GM10248 (cell line): ENCODE results near the gene NFIB.
A peak's percentile ranks its signal among the peaks of the same experiment; 100 is the strongest.

Experiments used
- CTCF ChIA-PET: fragments of 300-600 bp; sonication (Branson Sonifier 250); formaldehyde crosslinking; extraction: SDS; loops from one replicate; lab custom pipeline; 2021; ENCODE audit warnings: antibody characterized with exemption; lab: Yijun Ruan, JAX
- POLR2A ChIA-PET: fragments of 350-650 bp; sonication (Branson Sonifier 250); formaldehyde crosslinking; extraction: SDS; loops from one replicate; lab custom pipeline; 2020; ENCODE audit warnings: antibody characterized with exemption; lab: Yijun Ruan, JAX
- DNase-seq: peaks from one replicate; pipeline ENCODE4 v3.0.0; 2012; ENCODE audit errors: extremely low spot score
- CTCF ChIP-seq: IDR thresholded peaks from 2 replicates; pipeline ENCODE4 v1.5.1; 2012; ENCODE audit warnings: mild to moderate bottlenecking, low read depth; ENCODE audit errors: extremely low read depth, missing control alignments, control extremely low read depth

Gene NFIB

GRCh38 chr9:14318934-14319580 is 5.1 kb upstream of the NFIB start:
- CTCF ChIA-PET: interaction anchor here (1.2 to 1.5 kb wide), 2 partner anchors 10 to 35 kb away, joined by 3 read pairs; no protein-coding TSS in a partner anchor
- DNase-seq: no peak
- POLR2A ChIA-PET: no interaction called here
- TF ChIP-seq CTCF: no peak

- CTCF ChIA-PET: interaction anchor here (1.5 kb wide), 1 partner anchor 10 kb away, joined by 3 read pairs; no protein-coding TSS in a partner anchor
Measured at GRCh38 chr9:14318361-14318760, 4.4 kb upstream of the NFIB start.

GRCh38 chr9:14317667-14318320 is 3.9 kb upstream of the NFIB start:
- POLR2A ChIA-PET: no interaction called here
- CTCF ChIA-PET: no interaction called here
- DNase-seq: peak; percentile 18
- no peak for TF ChIP-seq CTCF

More at GRCh38 chr9:14318361-14318760, 4.4 kb upstream of the NFIB start:
- no peak for TF ChIP-seq CTCF
- POLR2A ChIA-PET: no interaction called here
- DNase-seq: no peak

- ChIA-PET CTCF (no interaction called here), POLR2A (no interaction called here)
- no peak for DNase-seq
Measured at GRCh38 chr9:14316602-14317300, 2.8 kb upstream of the NFIB start.

GRCh38 chr9:14315875-14316601 is 2.1 kb upstream of the NFIB start:
- POLR2A ChIA-PET: no interaction called here
- CTCF ChIA-PET: no interaction called here
- TF ChIP-seq CTCF: no peak
- DNase-seq: peak; percentile 15

More at GRCh38 chr9:14316602-14317300, 2.8 kb upstream of the NFIB start:
- TF ChIP-seq CTCF: no peak
